ENCODE results near the gene NRDE2. TPM values are rescaled to one million over a fixed set of nuclear protein-coding genes. Genes with fewer than 3 reads are reported as not detected.

Gene NRDE2
- polyA plus RNA-seq, 1 donor from 2014 or later, result 9.5 TPM

DNA sequence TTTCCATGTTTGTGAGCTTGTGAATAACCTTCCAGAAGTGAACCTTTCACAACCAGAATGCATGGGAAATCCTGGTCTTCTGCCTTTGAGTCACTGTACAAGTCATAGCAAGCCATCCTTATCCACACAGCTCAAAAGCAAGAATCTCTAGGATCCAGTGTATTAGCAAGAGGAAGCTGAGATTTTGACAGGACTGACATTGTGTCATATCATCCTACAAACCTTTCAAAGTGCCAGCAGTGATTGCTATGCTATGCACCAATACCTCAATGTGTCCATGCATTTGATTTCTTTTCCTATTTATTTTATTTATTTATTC lies 13.5 kb upstream of the NRDE2 start:
- H3K27ac ChIP-seq (ENCODE audit: low read length), result peak overlapping the region; percentile 57
- H3K9me2 ChIP-seq (ENCODE audit: insufficient read depth, low read length), result no peaks in the 10 kb centered on the region
- no peak overlapping the region for H3K4me2 ChIP-seq (ENCODE audit: low read length)
- H3K4me3 ChIP-seq (ENCODE audit: low read length), result no peak overlapping the region
- H4K20me1 ChIP-seq (ENCODE audit: insufficient read depth), result no peaks in the 10 kb centered on the region
- H2AFZ ChIP-seq (ENCODE audit: low read depth, low read length), result no peak overlapping the region
- H3K9me3 ChIP-seq (ENCODE audit: low read length), result no peaks in the 10 kb centered on the region
- no peaks in the 10 kb centered on the region for H3K36me3 ChIP-seq (ENCODE audit: insufficient read depth, low read length)
- TF ChIP-seq POLR2AphosphoS5 (IDR thresholded peaks at IDR 0.05) (peak; percentile 53), EZH2 (IDR thresholded peaks at IDR 0.05; ENCODE audit: borderline replicate concordance, insufficient read depth, low read length, poor library complexity, severe bottlenecking) (no peak), EP300 (conservative IDR thresholded peaks at IDR 0.05; ENCODE audit: poor library complexity, severe bottlenecking) (peak; percentile 84)
- no peaks in the 10 kb centered on the region for H3K79me2 ChIP-seq (replicated peaks; ENCODE audit: insufficient read depth, low read length)
- H3F3A ChIP-seq (ENCODE audit: insufficient read depth, low read length, poor library complexity, severe bottlenecking), result no peaks in the 10 kb centered on the region
- no peaks in the 10 kb centered on the region for H3K27me3 ChIP-seq (ENCODE audit: insufficient read depth, low read depth, low read length)
- H3K9ac ChIP-seq (ENCODE audit: low read length), result no peak overlapping the region

- TF ChIP-seq EZH2 (IDR thresholded peaks at IDR 0.05; ENCODE audit: borderline replicate concordance, insufficient read depth, low read length, poor library complexity, severe bottlenecking), result no peak
- no peak for TF ChIP-seq SMC3 (conservative IDR thresholded peaks at IDR 0.05; ENCODE audit: poor library complexity)
- Histone ChIP-seq H2AFZ (ENCODE audit: low read depth, low read length) (no peak overlapping the region), H4K20me1 (ENCODE audit: insufficient read depth) (no peaks in the 10 kb centered on the region), H3K9me2 (ENCODE audit: insufficient read depth, low read length) (no peaks in the 10 kb centered on the region), H3K9ac (ENCODE audit: low read length) (no peak overlapping the region), H3K9me3 (ENCODE audit: low read length) (no peaks in the 10 kb centered on the region), H3K27me3 (ENCODE audit: insufficient read depth, low read depth, low read length) (no peaks in the 10 kb centered on the region), H3K4me3 (ENCODE audit: low read length) (no peak overlapping the region), H3K27ac (ENCODE audit: low read length) (peak overlapping the region; percentile 57), H3F3A (ENCODE audit: insufficient read depth, low read length, poor library complexity, severe bottlenecking) (no peaks in the 10 kb centered on the region), H3K36me3 (ENCODE audit: insufficient read depth, low read length) (no peaks in the 10 kb centered on the region), H3K4me2 (ENCODE audit: low read length) (no peak overlapping the region), H3K79me2 (replicated peaks; ENCODE audit: insufficient read depth, low read length) (no peaks in the 10 kb centered on the region)
These were observed 12.8 kb upstream of the NRDE2 start for GRCh38 chr14:90344331-90345238.

- no peak overlapping the region for H3K9ac ChIP-seq (ENCODE audit: low read length)
- no peaks in the 10 kb centered on the region for H3F3A ChIP-seq (ENCODE audit: insufficient read depth, low read length, poor library complexity, severe bottlenecking)
- no peak overlapping the region for H3K4me2 ChIP-seq (ENCODE audit: low read length)
- H3K27ac ChIP-seq (ENCODE audit: low read length), result no peak overlapping the region
- H3K4me3 ChIP-seq (ENCODE audit: low read length), result no peak overlapping the region
- no peak for TF ChIP-seq RAD21 (conservative IDR thresholded peaks at IDR 0.05)
- TF ChIP-seq REST (IDR thresholded peaks at IDR 0.05; ENCODE audit: borderline replicate concordance), result no peak
- no peak for TF ChIP-seq MXI1 (conservative IDR thresholded peaks at IDR 0.05; ENCODE audit: poor library complexity, severe bottlenecking)
- TF ChIP-seq SMC3 (conservative IDR thresholded peaks at IDR 0.05; ENCODE audit: poor library complexity), result no peak
- TF ChIP-seq, protein P1, sequence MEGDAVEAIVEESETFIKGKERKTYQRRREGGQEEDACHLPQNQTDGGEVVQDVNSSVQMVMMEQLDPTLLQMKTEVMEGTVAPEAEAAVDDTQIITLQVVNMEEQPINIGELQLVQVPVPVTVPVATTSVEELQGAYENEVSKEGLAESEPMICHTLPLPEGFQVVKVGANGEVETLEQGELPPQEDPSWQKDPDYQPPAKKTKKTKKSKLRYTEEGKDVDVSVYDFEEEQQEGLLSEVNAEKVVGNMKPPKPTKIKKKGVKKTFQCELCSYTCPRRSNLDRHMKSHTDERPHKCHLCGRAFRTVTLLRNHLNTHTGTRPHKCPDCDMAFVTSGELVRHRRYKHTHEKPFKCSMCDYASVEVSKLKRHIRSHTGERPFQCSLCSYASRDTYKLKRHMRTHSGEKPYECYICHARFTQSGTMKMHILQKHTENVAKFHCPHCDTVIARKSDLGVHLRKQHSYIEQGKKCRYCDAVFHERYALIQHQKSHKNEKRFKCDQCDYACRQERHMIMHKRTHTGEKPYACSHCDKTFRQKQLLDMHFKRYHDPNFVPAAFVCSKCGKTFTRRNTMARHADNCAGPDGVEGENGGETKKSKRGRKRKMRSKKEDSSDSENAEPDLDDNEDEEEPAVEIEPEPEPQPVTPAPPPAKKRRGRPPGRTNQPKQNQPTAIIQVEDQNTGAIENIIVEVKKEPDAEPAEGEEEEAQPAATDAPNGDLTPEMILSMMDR (IDR thresholded peaks at IDR 0.05; ENCODE audit: poor library complexity, severe bottlenecking), result no peak
- no peak for TF ChIP-seq EZH2 (IDR thresholded peaks at IDR 0.05; ENCODE audit: borderline replicate concordance, insufficient read depth, low read length, poor library complexity, severe bottlenecking)
- TF ChIP-seq EP300 (conservative IDR thresholded peaks at IDR 0.05; ENCODE audit: poor library complexity, severe bottlenecking), result no peak
- no peak for TF ChIP-seq POLR2AphosphoS5 (IDR thresholded peaks at IDR 0.05)
- no peak for TF ChIP-seq TAF1 (IDR thresholded peaks at IDR 0.05; ENCODE audit: low read depth)
- H3K9me2 ChIP-seq (ENCODE audit: insufficient read depth, low read length), result no peaks in the 10 kb centered on the region
- H4K20me1 ChIP-seq (ENCODE audit: insufficient read depth), result no peaks in the 10 kb centered on the region
- H3K9me3 ChIP-seq (ENCODE audit: low read length), result no peaks in the 10 kb centered on the region
- H3K79me2 ChIP-seq (replicated peaks; ENCODE audit: insufficient read depth, low read length), result no peaks in the 10 kb centered on the region
- H3K36me3 ChIP-seq (ENCODE audit: insufficient read depth, low read length), result no peaks in the 10 kb centered on the region
- no peaks in the 10 kb centered on the region for H3K27me3 ChIP-seq (ENCODE audit: insufficient read depth, low read depth, low read length)
- H2AFZ ChIP-seq (ENCODE audit: low read depth, low read length), result no peak overlapping the region
These were observed 10.6 kb upstream of the NRDE2 start for GRCh38 chr14:90342327-90342726.

Data from neural cell (in vitro differentiated cells).